Measurements from ENCODE around the gene LMX1B.

The LMX1B gene

GRCh38 chr9:126678989-126679388 lies 65.3 kb downstream of the LMX1B start:
- DNase-seq (ENCODE audit: insufficient read length, low spot score): no peak

GRCh38 chr9:126681336-126681735 lies 67.6 kb downstream of the LMX1B start:
- FAIRE-seq: no peak
- no peak for TF ChIP-seq POLR2A (IDR thresholded peaks at IDR 0.05; ENCODE audit: low read depth, low read length)
- TF ChIP-seq SPI1 (IDR thresholded peaks at IDR 0.05; ENCODE audit: low read depth, low read length): no peak
- no peak for TF ChIP-seq PAX5 (IDR thresholded peaks at IDR 0.05; ENCODE audit: insufficient read depth, low read length, severe bottlenecking)
- no peak for TF ChIP-seq POLR2AphosphoS5 (IDR thresholded peaks at IDR 0.05; ENCODE audit: low read depth, low read length)
- TF ChIP-seq POU2F2 (IDR thresholded peaks at IDR 0.05; ENCODE audit: low read depth, low read length): no peak
- no peak for TF ChIP-seq TAF1 (IDR thresholded peaks at IDR 0.05; ENCODE audit: low read depth, low read length)
- DNase-seq (ENCODE audit: insufficient read length, low spot score): no peak

More at GRCh38 chr9:126678989-126679388, 65.3 kb downstream of the LMX1B start:
- TF ChIP-seq POLR2AphosphoS5 (IDR thresholded peaks at IDR 0.05; ENCODE audit: low read depth, low read length) (no peak), POU2F2 (IDR thresholded peaks at IDR 0.05; ENCODE audit: low read depth, low read length) (no peak), TAF1 (IDR thresholded peaks at IDR 0.05; ENCODE audit: low read depth, low read length) (no peak), SPI1 (IDR thresholded peaks at IDR 0.05; ENCODE audit: low read depth, low read length) (no peak), PAX5 (IDR thresholded peaks at IDR 0.05; ENCODE audit: insufficient read depth, low read length, severe bottlenecking) (no peak), POLR2A (IDR thresholded peaks at IDR 0.05; ENCODE audit: low read depth, low read length) (no peak)
- FAIRE-seq: no peak

DNA sequence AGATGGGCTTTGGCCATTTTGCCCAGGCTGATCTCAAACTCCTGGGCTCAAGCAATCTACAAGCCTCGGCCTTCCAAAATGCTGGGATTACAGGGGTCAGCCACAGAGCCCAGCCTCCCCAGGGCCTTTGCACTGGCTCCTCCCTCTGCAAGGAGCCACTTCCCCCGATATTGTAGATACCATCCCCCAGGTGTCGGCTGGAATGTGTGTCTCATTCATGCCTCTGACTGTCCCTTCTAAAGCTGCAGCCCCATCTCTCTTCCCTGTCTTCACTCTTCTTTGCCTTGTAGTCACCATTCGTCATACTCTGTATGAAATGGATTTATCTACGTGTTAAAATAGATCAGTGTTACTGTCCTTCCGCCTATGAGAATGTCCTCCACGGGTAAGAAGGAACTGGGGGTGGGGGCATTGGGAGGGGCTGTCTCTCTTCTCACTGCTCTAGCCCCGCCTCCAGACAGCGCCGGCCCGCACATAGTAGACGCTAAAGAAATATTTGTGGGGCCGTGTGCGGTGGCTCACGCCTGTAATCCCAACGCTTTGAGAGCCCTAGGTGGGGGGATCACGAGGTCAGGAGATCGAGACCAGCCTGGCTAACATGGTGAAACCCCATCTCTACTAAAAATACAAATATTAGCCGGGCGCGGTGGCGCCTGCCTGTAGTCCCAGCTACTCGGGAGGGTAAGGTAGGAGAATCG lies 68.5 kb downstream of the LMX1B start:
- TF ChIP-seq SPI1 (IDR thresholded peaks at IDR 0.05; ENCODE audit: low read depth, low read length): no peak
- no peak for TF ChIP-seq POU2F2 (IDR thresholded peaks at IDR 0.05; ENCODE audit: low read depth, low read length)
- TF ChIP-seq TAF1 (IDR thresholded peaks at IDR 0.05; ENCODE audit: low read depth, low read length): no peak
- TF ChIP-seq POLR2AphosphoS5 (IDR thresholded peaks at IDR 0.05; ENCODE audit: low read depth, low read length): no peak
- no peak for TF ChIP-seq PAX5 (IDR thresholded peaks at IDR 0.05; ENCODE audit: insufficient read depth, low read length, severe bottlenecking)
- TF ChIP-seq POLR2A (IDR thresholded peaks at IDR 0.05; ENCODE audit: low read depth, low read length): no peak
- no peak for DNase-seq (ENCODE audit: insufficient read length, low spot score)
- FAIRE-seq: no peak

GRCh38 chr9:126682928-126683697 lies 69.4 kb downstream of the LMX1B start:
- TF ChIP-seq SPI1 (IDR thresholded peaks at IDR 0.05; ENCODE audit: low read depth, low read length) (no peak), PAX5 (IDR thresholded peaks at IDR 0.05; ENCODE audit: insufficient read depth, low read length, severe bottlenecking) (no peak), TAF1 (IDR thresholded peaks at IDR 0.05; ENCODE audit: low read depth, low read length) (no peak)
- DNase-seq (ENCODE audit: insufficient read length, low spot score) (no peak), FAIRE-seq (no peak)

DNA sequence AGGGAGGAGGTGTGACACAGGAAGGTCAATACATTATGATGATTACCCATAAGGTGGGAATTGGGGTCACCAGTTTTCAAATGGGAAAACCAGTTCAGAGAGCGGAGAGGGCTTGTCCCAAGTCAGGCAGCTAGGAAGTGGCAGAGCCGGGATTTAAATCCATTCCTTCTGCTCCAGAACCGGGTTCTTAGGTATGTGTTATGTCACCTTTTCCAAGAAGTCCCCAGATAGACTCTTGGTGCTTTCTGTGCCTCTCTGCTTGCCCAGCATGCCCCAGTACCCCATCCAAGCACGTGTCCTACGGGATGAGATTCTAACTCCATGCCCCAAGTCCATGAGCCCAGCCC lies 69.9 kb downstream of the LMX1B start:
- DNase-seq (ENCODE audit: insufficient read length, low spot score) (no peak), FAIRE-seq (no peak)
- TF ChIP-seq POLR2AphosphoS5 (IDR thresholded peaks at IDR 0.05; ENCODE audit: low read depth, low read length): no peak

- DNase-seq (ENCODE audit: insufficient read length, low spot score) (no peak), FAIRE-seq (no peak)
- TF ChIP-seq POLR2A (IDR thresholded peaks at IDR 0.05; ENCODE audit: low read depth, low read length): no peak
- no peak for TF ChIP-seq TAF1 (IDR thresholded peaks at IDR 0.05; ENCODE audit: low read depth, low read length)
- TF ChIP-seq PAX5 (IDR thresholded peaks at IDR 0.05; ENCODE audit: insufficient read depth, low read length, severe bottlenecking): no peak
- TF ChIP-seq SPI1 (IDR thresholded peaks at IDR 0.05; ENCODE audit: low read depth, low read length): no peak
- TF ChIP-seq POLR2AphosphoS5 (IDR thresholded peaks at IDR 0.05; ENCODE audit: low read depth, low read length): no peak
- no peak for TF ChIP-seq POU2F2 (IDR thresholded peaks at IDR 0.05; ENCODE audit: low read depth, low read length)
These were observed 70.6 kb downstream of the LMX1B start for GRCh38 chr9:126684345-126684744.

GRCh38 chr9:126684965-126685465 lies 71.3 kb downstream of the LMX1B start:
- DNase-seq (ENCODE audit: insufficient read length, low spot score) (no peak), FAIRE-seq (no peak)
- no peak for TF ChIP-seq TAF1 (IDR thresholded peaks at IDR 0.05; ENCODE audit: low read depth, low read length)
- no peak for TF ChIP-seq PAX5 (IDR thresholded peaks at IDR 0.05; ENCODE audit: insufficient read depth, low read length, severe bottlenecking)
- no peak for TF ChIP-seq SPI1 (IDR thresholded peaks at IDR 0.05; ENCODE audit: low read depth, low read length)
- no peak for TF ChIP-seq POLR2A (IDR thresholded peaks at IDR 0.05; ENCODE audit: low read depth, low read length)
- no peak for TF ChIP-seq POU2F2 (IDR thresholded peaks at IDR 0.05; ENCODE audit: low read depth, low read length)
- no peak for TF ChIP-seq POLR2AphosphoS5 (IDR thresholded peaks at IDR 0.05; ENCODE audit: low read depth, low read length)

GRCh38 chr9:126687930-126688461 lies 74.3 kb downstream of the LMX1B start:
- DNase-seq (ENCODE audit: insufficient read length, low spot score) (no peak), FAIRE-seq (no peak)
- no peak for TF ChIP-seq POLR2A (IDR thresholded peaks at IDR 0.05; ENCODE audit: low read depth, low read length)
- TF ChIP-seq PAX5 (IDR thresholded peaks at IDR 0.05; ENCODE audit: insufficient read depth, low read length, severe bottlenecking): no peak
- no peak for TF ChIP-seq TAF1 (IDR thresholded peaks at IDR 0.05; ENCODE audit: low read depth, low read length)
- TF ChIP-seq SPI1 (IDR thresholded peaks at IDR 0.05; ENCODE audit: low read depth, low read length): no peak
- no peak for TF ChIP-seq POU2F2 (IDR thresholded peaks at IDR 0.05; ENCODE audit: low read depth, low read length)
- TF ChIP-seq POLR2AphosphoS5 (IDR thresholded peaks at IDR 0.05; ENCODE audit: low read depth, low read length): no peak

GRCh38 chr9:126688617-126689016 lies 74.9 kb downstream of the LMX1B start:
- no peak for TF ChIP-seq POU2F2 (IDR thresholded peaks at IDR 0.05; ENCODE audit: low read depth, low read length)
- TF ChIP-seq SPI1 (IDR thresholded peaks at IDR 0.05; ENCODE audit: low read depth, low read length): no peak
- TF ChIP-seq TAF1 (IDR thresholded peaks at IDR 0.05; ENCODE audit: low read depth, low read length): no peak
- TF ChIP-seq PAX5 (IDR thresholded peaks at IDR 0.05; ENCODE audit: insufficient read depth, low read length, severe bottlenecking): no peak
- TF ChIP-seq POLR2A (IDR thresholded peaks at IDR 0.05; ENCODE audit: low read depth, low read length): no peak
- TF ChIP-seq POLR2AphosphoS5 (IDR thresholded peaks at IDR 0.05; ENCODE audit: low read depth, low read length): no peak
- DNase-seq (ENCODE audit: insufficient read length, low spot score) (no peak), FAIRE-seq (no peak)

All from GM12891 (cell line).